GM10248 (cell line): ENCODE data around the gene SOS1.

Source experiments
- CTCF ChIA-PET: fragments of 300-600 bp; sonication (Branson Sonifier 250); formaldehyde crosslinking; extraction: SDS; loops from one replicate; lab custom pipeline; 2021; ENCODE audit warnings: antibody characterized with exemption; lab: Yijun Ruan, JAX
- POLR2A ChIA-PET: fragments of 350-650 bp; sonication (Branson Sonifier 250); formaldehyde crosslinking; extraction: SDS; loops from one replicate; lab custom pipeline; 2020; ENCODE audit warnings: antibody characterized with exemption; lab: Yijun Ruan, JAX
- DNase-seq: peaks from one replicate; pipeline ENCODE4 v3.0.0; 2012; ENCODE audit errors: extremely low spot score
- TF ChIP-seq, protein P1 (sequence below): IDR thresholded peaks from 2 replicates; pipeline ENCODE4 v1.5.1; 2012; ENCODE audit warnings: mild to moderate bottlenecking, low read depth; ENCODE audit errors: extremely low read depth, missing control alignments, control extremely low read depth

Gene SOS1

DNA sequence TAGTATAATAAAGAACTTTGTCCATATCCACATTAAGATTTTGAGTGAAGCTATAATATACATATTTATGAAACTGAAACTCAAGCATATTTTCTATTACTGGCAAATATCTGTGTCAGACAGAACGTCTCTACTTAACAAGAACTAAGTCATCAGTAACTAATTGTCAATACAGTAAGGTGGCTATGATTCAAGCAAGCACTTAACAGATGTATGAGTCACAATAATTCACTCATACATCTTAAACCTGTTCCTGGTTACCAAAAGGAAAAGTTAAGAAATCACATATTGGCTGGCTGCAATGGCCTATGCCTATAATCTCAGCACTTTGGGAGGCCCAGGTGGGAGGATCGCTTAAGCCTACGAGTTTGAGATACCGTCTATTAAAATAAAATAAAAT is 96.0 kb downstream of the SOS1 start:
- ChIA-PET CTCF (interaction anchor here (1.7 kb wide), 1 partner anchor 9 kb away, joined by 6 read pairs; no protein-coding TSS in a partner anchor), POLR2A (no interaction called here)

DNA sequence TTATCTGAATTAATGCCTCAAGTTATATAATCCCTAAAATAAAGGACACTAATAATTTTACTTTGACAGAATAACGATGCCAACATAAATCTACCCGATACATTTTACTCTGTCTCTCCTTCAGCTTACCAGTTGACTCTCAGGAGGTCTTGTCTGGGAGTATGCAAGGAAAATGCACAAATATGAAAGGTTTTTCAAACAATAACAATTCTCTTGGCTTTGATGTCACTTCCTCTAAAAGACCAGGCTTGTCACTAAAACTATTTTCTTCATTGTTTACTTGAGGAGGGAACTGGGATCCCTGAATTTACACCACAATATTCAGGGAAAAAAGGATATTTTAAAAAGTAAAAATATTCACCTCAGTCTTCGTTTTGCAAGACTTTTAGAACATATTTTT is 97.2 kb downstream of the SOS1 start:
- ChIA-PET POLR2A (no interaction called here), CTCF (interaction anchor here (1.2 kb wide), 1 partner anchor 76 kb away, joined by 3 read pairs; no protein-coding TSS in a partner anchor)
- TF ChIP-seq, protein P1, sequence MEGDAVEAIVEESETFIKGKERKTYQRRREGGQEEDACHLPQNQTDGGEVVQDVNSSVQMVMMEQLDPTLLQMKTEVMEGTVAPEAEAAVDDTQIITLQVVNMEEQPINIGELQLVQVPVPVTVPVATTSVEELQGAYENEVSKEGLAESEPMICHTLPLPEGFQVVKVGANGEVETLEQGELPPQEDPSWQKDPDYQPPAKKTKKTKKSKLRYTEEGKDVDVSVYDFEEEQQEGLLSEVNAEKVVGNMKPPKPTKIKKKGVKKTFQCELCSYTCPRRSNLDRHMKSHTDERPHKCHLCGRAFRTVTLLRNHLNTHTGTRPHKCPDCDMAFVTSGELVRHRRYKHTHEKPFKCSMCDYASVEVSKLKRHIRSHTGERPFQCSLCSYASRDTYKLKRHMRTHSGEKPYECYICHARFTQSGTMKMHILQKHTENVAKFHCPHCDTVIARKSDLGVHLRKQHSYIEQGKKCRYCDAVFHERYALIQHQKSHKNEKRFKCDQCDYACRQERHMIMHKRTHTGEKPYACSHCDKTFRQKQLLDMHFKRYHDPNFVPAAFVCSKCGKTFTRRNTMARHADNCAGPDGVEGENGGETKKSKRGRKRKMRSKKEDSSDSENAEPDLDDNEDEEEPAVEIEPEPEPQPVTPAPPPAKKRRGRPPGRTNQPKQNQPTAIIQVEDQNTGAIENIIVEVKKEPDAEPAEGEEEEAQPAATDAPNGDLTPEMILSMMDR, result no peak
- DNase-seq, result no peak

More for the DNA sequence above, 96.0 kb downstream of the SOS1 start:
- TF ChIP-seq, protein P1, result no peak
- DNase-seq, result no peak

DNA sequence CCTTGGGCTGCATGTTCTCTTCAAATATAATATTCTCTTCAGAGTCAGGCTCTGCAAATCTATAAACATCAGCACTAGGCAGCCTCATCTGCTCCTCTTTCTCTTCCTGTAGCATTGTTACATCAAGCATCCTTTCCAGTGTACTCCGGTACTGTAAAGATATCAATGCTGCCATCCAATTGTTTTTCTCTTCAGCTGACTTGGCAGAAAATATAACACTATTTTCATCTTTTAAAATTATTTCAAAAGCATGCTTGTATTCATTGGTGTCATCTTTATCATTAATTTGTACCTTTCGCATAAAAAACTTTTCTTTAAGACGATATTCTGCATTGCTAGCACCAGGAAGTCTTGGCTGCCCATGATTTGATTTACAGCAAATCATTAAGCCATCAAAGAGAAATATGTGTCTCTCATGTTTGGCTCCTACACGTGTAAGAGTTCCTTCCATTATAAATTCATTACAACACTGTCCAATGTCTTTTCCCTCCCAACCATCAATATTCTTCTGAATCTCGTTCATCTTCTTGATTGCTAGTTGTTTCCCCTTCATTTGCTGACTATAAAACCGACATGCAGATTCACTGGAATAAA is 98.1 kb downstream of the SOS1 start:
- CTCF ChIA-PET, result interaction anchor here (1.1 to 1.2 kb wide), 2 partner anchors 13 to 75 kb away, joined by 3 read pairs; no protein-coding TSS in a partner anchor
- POLR2A ChIA-PET, result no interaction called here
- TF ChIP-seq, protein P1, result no peak
- DNase-seq, result no peak

DNA sequence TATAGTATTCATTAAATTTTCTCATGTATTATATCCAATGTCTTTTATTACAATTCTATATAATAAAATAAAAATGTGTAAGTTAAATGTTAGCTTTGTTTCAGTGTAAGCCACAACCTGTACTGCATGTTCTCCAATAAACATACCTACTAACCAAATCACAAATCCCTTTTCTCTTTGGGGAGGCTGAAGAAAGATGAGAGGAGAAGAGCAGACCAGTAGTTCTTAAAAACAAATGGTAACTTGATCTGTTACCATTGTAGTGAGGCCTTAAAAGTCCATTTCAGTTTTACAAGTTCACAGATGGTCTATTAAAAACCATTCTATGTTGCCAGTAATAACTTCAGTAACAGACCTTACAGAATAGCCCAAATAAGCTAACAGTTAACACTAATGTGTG is 100.5 kb downstream of the SOS1 start:
- DNase-seq, result no peak
- TF ChIP-seq, protein P1, result no peak
- ChIA-PET CTCF (interaction anchor here (0.7 to 1.6 kb wide), 7 partner anchors 10 to 210 kb away, joined by 3 to 5 read pairs (median 3); no protein-coding TSS in a partner anchor), POLR2A (no interaction called here)

DNA sequence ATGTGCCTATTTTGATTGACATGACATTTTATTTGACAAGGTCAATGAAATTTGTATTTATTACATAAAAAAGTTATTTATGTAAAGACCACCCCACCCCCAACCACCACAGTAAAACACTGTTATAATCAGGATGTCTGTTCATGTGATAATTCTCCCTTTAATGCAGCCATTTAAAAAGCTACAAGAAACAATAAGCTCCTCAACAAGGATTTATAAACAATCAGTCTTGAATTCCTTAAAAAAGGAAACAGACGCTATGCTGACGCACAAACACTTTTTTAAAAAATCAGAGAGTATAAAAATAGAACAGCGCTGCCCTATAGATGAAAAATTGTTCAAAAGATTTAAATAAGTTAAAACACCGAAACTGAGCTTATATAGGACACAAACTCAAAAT is 102.2 kb downstream of the SOS1 start:
- CTCF ChIA-PET, result interaction anchor here (1.0 to 1.6 kb wide), 4 partner anchors 10 to 26 kb away, joined by 3 read pairs; no protein-coding TSS in a partner anchor
- TF ChIP-seq, protein P1, result no peak
- POLR2A ChIA-PET, result no interaction called here
- no peak for DNase-seq

DNA sequence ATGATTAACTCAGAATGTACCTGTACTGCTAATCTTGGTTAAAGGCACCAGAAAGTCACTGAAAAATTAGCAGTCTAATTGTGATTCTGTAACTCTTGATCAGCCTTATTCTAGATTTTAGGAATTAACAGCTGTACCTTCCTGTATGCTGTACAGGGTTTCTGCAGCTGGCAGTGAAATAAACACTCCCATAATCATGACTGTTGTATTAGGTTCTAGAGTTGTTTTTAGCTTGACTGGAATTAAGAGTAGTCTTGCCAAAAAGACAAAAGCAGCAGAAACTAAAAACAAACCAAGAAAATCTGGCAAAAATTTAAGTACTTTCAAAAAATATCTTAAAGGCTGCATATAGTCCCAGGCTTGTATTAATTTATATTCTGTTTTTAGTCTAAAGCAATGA is 103.5 kb downstream of the SOS1 start:
- ChIA-PET CTCF (interaction anchor here (1.1 to 1.5 kb wide), 2 partner anchors 10 to 25 kb away, joined by 3 to 5 read pairs; no protein-coding TSS in a partner anchor), POLR2A (no interaction called here)
- TF ChIP-seq, protein P1, result no peak
- no peak for DNase-seq
